ENCODE data around the gene RBM47.

Gene RBM47

DNA sequence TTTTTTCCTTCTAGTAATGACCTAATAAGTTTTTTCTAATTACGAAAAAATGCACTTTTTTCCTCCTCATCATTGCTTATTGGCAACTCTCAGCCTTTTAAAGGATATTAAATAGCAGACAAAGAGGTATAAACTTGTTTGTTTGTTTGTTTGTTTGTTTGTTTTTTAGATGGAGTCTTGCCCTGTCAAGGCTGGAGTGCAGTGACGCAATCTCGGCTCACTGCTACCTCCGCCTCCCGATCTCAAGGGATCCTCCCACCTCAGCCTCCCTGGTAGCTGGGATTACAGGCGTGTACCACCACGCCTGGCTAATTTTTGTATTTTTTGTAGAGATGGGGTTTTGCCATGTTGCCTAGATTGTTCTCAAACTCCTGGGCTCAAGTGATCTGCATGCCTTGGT, 6.0 kb downstream of the RBM47 start:
- DNase-seq (ENCODE audit: low read depth in 2 of 2), result no peak

DNA sequence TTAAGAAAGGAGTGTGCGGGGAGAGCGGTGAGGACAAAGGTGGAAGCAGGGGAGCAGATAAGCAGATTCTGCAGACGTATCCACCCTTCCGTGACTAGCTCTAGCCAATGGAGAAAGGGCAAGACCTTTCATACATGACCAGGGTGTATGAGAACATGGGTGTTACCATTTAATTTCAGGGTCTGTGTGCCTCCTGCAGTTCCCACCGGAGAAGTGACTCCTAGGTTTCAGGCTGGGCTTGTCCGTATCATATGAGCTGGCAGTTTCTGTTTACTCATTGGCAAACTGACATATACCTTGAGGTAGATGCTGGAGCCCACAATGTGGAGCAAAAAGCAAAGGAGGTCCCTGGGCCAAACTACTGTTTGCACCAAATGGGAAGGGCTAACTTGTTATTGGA, 6.8 kb downstream of the RBM47 start:
- DNase-seq (ENCODE audit: low read depth in 2 of 2), result no peak

DNA sequence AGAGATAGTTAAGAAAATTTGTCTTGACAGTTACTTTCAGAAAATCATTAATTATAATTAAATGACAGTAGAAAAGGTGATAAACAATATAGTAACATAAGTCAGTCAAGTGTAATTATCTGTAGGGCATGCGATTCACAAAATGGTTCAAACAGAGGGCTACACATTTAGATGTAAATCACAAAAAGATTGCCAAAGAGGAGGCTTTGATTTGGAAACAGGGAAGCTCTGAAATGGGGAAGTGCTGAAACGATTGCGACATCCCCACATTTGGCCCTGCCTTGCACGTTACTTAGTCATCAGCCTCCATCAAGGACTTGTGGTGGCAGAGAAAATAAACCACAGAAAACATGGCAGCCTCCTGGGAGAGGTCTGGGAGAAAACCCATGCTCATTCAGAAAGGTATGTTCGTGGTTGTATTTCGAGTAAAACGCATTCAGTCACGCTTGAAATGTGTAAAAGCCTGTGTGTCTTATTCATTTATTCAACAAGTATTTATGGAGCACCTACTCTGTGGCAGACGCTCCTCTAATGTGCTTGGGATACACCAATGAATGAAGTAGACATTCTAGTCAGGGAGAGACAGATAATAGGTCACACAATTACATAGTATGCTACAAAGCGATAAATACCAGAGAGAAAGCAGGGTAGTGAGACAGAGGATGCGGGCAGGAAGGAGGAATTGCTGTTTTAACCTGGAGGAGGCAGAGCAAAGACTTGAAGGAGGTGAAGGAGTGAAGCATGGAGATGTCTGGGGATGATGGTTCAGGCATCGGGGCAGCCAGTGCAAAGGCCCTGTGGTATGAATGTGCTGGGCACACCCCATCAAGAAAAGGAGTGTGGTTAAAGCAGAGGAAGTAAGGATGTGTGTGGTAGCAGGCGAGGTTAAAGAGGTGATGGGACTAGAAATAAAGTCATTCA, 7.8 kb downstream of the RBM47 start:
- no peak for DNase-seq (ENCODE audit: low read depth in 2 of 2)

DNA sequence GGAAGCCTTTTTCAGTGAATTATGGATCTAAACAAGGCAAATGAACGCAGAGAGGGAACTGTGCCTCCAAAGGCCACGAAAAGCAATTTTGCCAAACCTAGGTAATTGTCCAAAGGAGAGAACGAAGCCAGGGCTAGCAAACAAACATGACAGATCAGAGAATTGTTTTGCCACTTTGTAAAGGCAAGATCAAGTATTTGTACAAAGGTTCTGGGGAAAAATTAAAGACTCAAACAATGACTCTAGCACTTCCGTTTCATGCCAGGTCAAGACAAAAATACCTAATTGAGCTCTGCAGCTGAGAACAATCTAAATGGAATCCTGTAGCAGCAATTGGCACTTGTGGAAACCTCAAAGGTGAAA, 8.5 kb downstream of the RBM47 start:
- no peak for DNase-seq (ENCODE audit: low read depth in 2 of 2)

DNA sequence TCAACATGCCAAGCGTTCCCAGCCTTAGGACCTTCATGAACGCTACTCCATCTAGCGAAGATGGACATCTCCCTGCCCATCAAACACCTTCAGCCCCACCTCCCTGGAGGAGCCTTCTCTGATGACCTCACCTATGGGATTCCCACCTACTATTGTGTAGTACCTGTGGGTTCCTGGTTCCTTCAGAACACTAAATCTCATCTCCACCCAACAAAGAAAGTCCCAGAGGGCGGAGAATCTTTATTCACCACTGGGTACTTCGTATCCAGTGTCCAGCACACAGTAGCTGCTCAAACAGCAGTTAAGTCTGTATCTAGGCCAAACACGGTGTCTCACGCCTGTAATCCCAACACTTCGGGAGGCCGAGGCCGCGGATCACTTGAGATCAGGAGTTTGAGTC, 10.1 kb downstream of the RBM47 start:
- no peak for DNase-seq (ENCODE audit: low read depth in 2 of 2)

DNA sequence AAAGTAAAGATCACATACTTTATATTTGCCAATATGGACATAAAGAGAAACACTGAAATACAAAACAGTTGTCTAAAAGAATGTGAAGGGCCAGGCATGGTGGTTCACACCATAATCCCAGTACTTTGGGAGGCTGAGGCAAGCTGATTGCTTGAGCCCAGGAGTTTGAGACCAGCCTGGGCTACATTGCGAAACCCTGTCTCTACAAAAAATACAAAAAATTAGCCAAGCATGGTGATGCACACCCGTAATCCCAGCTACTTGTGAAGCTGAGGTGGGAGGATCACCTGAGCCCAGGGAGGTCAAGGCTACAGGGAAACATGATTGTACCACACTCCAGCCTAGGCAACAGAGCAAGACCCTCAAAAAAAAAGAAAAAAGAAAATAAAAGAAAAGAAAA, 11.8 kb downstream of the RBM47 start:
- no peak for DNase-seq (ENCODE audit: low read depth in 2 of 2)

DNA sequence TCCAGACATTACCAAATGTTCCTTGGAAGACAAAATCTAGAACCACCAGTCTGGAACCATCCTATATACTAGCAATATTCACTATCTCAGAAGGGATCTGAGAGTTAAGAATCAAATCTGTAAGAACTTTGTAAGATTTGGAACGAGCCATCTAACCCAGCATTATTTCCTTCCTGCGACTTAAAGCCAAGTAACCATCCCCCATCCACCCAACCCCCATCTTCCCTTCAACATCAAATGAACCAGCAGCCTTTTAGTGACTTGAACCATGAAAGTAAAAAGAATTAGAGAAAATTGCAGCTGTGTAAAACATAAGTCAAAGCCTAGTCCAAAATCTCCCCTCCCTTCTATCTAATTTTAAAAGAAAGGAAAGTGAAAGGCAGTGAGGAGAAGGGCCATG, 15.6 kb downstream of the RBM47 start:
- DNase-seq (ENCODE audit: low read depth in 2 of 2), result no peak

DNA sequence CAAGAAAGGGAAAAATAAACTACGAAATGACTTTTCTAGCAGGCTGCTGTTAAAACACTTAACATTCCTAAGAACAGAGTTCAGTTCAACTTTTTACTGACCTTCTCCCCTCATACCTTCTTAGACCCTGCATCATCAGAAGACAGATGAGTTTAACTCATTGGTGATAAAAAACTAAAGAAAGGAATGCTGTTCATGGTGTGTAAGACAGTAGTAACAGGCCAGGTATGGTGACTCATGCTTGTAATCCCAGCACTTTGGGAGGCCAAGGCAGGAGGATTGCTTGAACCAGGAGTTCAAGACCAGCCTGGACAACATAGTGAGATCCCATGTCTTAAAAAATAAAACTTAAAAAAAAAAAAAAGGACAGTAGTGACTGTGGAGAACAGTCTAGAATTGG, 16.2 kb downstream of the RBM47 start:
- DNase-seq (ENCODE audit: low read depth in 2 of 2), result no peak

DNA sequence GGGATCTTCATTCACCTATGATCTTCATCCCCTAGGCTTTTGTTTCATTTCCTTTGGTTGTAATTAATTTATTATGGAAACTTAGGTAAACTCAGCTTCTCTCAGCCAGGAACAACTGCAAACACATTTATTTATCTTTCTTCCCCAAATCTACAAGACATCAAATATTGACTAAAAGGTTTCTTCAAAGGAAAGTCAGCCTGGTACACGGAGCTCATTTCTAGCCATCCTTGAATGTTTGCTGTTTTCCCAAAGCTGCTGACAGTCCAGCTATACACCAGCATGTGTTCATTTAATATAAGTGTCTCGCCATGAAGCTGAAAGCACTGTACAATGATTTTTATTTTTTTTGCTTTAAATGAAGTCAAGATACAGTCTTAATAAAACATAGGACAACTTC, 16.8 kb downstream of the RBM47 start:
- DNase-seq (ENCODE audit: low read depth in 2 of 2), result no peak

DNA sequence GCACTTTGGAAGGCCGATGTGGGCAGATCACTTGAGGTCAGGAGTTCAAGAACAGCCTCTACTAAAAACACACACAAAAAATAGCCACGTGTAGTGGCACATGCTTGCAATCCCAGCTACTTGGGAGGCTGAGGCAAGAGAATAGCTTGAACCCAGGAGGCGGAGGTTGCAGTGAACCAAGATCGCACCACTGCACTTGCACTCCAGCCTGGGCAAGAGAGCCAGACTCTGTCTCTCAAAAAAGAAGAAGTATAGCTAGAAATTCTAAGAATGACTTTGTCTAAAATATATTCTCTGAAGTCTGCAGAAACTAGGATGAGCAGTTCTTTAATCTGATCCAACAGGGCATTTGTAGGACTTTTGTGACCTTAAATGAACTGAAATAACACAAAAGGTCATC, 17.4 kb downstream of the RBM47 start:
- DNase-seq (ENCODE audit: low read depth in 2 of 2), result no peak

DNA sequence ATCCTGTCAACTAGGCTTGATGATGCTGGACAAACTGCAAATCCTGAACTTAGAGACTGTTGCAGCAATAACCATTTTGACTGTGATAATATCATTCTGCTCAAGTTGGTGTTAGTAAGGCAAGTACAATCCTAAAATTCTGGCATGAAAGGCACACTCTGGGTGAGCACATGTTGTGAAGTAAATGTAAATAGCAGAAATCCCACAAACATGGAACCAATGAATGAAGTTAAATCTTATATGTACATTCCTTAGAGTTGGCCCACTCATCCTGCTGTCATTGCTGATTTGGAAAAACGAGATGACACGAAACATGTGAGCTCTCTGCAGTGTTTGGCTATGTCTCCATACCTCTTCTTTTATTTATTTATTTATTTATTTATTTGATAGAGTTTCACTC, 21.0 kb downstream of the RBM47 start:
- no peak for DNase-seq (ENCODE audit: low read depth in 2 of 2)

DNA sequence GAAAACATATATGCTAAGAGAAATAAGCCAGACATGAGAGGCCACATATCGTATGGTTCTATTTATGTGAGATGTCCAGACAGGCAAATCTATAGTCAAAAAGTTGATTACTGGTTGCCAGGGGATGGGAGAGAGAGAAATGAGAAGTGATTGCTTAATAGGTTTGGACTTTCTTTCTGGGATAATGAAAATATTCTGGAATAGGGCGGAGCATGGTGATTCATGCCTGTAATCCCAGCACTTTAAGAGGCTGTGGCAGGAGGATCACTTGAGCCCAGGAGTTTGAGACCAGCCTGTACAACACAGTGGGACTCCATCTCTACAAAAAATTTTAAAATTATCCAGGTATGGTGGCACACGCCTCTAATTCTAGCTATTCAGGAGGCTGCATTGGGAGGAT, 22.4 kb downstream of the RBM47 start:
- DNase-seq (ENCODE audit: low read depth in 2 of 2), result no peak

DNA sequence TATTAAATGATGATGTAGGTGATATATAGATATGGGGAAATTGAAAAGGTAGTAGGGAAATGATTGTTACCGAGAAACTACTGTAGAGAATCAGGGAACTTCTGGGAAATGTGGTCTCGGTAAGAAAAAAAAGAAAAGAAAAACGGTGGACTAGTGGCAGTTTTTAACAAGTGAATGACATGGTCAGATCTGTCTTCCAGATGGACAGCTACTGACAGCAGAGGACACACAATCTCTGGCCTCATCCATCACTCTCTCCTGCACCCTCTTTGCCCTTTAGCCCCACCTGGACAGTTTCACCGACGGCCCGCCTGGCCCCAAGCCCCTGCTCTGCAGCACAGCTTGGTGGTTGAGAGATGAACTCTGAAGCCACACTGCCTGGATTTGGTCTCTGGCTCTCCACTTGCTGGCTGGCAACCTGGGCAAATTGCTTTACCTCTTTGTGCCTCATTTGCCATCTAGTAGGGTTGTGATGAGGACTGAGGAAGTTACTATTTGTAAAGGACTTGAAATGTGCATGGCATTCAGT, 23.4 kb downstream of the RBM47 start:
- DNase-seq (ENCODE audit: low read depth in 2 of 2), result no peak

DNA sequence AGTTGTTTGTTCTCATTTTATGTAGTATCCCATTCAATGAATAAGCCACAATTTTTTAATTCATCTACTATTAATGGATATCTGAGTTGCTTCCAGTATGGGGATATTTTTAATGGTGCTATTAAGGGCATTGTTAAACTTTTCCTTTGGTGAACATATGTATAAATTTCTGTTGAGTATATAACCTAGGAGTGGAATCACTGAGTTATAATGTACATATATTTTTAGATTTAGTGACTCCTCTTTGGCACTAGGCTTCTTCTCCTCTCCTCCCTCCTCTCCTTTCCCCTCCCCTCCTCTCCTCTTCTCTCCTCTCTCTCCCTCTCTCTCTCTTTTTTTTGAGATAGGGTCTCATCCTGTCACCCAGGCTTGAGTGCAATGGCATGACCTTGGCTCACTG, 26.4 kb downstream of the RBM47 start:
- no peak for DNase-seq (ENCODE audit: low read depth in 2 of 2)

DNA sequence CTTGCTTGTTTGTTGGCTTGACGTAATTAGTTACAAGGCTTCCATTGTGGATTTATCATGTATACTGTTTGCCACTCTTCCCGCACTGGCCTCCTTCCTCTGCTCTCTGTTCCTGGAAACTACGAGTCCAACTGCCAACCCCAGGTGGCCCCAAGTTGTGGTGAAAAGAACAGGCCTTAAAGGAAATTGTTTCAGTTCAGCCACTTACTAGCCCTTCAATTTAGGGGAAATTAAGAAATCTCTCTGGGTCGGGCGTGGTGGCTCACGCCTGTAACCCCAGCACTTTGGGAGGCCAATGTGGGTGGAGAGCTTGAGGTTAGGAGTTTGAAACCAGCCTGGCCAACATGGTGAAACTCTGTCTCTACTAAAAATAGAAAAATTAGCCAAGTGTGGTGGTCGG, 28.0 kb downstream of the RBM47 start:
- no peak for DNase-seq (ENCODE audit: low read depth in 2 of 2)

DNA sequence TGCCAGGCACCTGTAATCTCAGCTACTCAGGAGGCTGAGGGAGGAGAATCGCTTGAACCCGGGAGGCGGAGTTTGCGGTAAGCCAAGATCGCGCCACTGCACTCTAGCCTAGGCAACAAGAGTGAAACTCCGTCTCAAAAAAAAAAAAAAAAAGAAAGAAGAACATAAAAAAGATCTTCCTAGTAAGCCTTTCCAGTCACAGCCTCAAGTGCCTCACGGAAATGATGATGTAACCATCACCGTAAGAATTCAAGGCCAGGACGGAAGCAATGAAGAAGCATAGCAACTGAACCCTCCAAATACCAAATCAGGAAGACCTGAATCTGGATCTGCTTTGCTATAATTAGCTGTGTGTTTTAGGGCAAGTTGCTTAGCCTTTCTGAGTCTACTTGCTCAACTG, 28.8 kb downstream of the RBM47 start:
- no peak for DNase-seq (ENCODE audit: low read depth in 2 of 2)

DNA sequence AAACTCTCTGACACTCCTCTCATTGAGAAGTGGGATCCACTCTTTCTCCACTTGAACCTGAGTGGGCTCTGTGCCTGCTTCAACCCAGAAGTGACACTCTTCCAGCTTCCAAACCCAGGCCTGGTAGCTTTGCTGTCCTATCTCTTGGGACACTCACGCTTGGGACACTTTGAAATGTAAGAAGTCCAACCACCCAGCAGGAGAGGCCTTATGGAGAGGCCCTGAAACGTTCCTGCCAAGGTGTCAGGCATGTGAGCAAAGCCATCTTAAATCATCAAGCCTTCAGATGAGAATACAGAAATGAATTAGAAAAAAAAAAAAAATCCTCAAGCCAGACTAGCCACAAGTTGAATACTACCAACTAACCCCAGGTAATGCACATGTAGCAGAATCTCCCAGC, 30.2 kb downstream of the RBM47 start:
- DNase-seq (ENCODE audit: low read depth in 2 of 2), result no peak

DNA sequence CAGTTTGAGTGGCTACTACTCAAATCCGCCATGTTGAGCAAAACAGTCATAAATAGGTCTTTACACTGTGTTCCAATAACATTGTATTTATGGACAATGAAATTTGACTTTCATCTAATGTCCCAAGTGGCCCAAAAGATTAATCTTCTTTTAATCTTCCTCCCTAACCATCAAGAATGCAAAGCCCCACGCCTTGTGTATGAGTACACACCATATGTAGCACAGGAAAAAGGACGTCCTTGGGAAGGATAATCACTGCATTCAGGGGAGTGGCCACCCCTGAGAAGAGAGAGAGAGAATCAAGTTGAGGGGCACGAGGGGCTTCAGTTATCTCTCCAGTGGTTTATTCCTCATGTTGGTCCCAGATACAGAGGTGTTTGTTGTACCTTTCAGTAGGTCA, 33.1 kb downstream of the RBM47 start:
- no peak for DNase-seq (ENCODE audit: low read depth in 2 of 2)

DNA sequence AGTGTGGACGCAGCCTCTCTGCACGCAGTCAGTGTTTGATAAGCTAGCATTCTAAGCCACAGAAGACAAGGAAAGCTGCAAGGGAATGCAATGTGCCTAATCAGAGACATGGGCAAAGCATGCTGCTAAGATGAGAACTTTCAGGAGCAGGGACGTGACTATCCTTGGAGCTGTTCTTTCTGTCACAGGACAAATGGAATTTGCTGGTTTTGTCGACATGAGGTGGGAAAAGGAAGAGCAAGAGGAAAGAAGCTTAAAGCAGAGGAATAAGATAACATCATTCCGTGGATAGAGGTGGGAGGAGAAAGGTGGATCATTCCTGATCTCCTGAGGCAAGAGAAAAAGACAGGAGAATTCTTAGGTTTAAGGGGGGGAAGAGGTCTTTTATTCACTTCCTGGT, 33.7 kb downstream of the RBM47 start:
- DNase-seq (ENCODE audit: low read depth in 2 of 2), result no peak

DNA sequence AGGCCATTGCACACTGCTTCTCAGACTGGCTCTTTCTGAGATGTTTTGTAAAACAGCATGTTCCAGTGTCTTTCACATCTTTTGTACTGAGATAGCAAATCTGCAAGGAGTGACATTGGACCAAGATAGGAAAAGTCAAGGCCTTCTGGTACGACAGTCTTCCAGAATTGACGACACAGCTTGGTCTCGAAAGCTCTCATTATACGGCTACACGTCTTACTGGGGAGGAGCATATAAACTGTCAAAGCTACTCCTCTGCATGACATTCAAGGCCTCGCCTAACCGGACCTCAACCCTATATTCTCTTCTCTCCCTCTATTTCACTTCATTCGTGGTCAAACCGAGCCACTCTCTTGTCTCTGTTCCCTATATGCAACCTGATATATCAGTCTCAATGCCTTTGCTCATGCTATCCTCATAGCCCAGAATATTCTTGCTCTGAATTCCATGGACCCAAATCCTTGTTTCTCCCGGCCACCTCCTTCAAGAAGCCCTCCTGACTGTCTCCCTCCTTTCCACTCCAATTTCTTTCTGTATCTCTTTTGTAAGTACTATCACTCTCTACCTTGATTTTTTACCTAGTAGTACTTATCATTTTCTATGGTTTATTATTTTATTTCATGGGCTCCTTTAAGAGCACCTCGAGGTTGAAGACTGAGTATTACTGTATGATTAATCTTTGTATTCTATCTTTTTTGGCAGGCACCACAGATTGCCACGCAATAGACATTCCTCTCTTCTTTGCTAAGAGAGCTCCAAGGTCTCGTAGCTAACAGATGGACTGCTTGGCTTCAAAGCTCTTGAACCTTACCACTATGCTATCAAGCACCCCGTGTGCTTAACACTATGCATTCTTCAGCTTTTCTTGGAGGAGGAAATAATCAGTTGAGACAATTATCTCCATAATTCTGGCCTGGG, 35.1 kb downstream of the RBM47 start:
- DNase-seq (ENCODE audit: low read depth in 2 of 2), result no peak

DNA sequence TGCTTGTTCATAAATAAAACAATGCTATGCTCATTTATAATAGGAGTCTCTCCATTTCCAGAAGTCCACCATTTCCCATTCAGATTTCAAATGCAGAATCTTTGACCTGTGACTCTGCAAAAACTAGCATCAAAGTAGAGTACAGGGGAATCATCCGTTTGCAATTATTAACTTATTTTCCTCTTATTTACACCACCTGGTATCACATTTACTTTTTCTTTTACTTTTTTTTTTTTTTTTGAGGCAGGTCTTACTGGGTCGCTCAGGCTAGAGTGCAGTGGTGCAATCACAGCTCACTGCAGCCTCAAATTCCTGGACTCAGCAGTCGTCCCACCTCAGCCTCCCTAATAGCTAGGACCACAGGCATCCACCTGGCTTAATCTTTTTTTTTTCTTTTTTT, 37.6 kb downstream of the RBM47 start:
- no peak for DNase-seq (ENCODE audit: low read depth in 2 of 2)

DNA sequence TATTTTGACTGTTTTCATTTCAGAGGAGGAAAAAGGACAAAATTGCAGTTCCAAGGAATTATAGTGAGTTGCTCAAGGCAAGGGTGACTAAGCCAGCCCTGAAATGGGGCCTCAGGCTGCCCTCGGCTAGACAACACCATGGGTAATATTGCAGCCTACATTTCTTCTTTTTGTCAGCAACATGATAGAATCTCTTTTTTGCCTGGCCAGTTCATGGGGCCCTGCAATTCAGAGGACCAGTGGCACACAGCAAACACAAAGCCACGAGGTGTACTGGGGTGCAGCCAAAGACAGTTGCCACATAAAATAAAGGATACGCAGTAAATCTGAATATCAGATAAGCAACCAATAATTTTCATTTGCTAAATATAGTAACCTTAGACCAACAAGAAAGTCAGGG, 41.8 kb downstream of the RBM47 start:
- no peak for DNase-seq (ENCODE audit: low read depth in 2 of 2)

DNA sequence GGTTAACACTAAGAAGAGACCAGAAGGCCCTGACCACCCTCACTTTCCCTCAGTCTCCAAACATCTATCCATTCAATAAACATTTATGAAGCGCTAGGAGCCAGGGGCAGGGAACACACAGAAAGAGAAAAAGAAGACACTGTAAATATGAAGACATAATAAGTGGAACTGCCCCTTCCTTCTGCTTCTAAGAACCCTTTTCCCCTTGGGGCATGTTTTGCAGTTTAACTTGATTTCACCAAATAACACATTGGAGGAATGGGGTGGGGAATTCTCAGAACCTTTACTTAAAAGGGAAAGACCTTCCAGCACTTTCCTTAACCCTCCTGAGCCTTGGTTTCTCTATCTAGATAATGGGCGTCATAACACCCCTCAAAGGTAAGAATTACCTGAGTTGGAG, 42.3 kb downstream of the RBM47 start:
- no peak for DNase-seq (ENCODE audit: low read depth in 2 of 2)

Measured in stimulated activated CD4-positive, alpha-beta T cell treated with anti-CD3 and anti-CD28 coated beads, Interleukin-15, amount 100 ng/mL, for 48 hours (primary cell).